HG03025 (cell line): ENCODE measurements around the gene CLPTM1L.

Source experiments
- ATAC-seq: cut with Tn5 transposase; IDR thresholded peaks from one replicate; pipeline ENCODE4 v1.9.1; 2021; ENCODE audit warnings: mild to moderate bottlenecking, moderate library complexity; ENCODE audit not compliant: unreplicated experiment, low FRiP score

CLPTM1L gene

GRCh38 chr5:1344975-1345838, at the start of gene CLPTM1L:
Gene CLPTM1L (minus strand): TSS chr5:1345099. CDS start chr5:1344841, 258 bp downstream.
- ATAC-seq: peak; percentile 54

GRCh38 chr5:1393571-1394501, 48.9 kb upstream of the CLPTM1L start:
- ATAC-seq: no peak

GRCh38 chr5:1392801-1393565, 48.1 kb upstream of the CLPTM1L start:
- no peak for ATAC-seq

GRCh38 chr5:1392261-1392660, 47.4 kb upstream of the CLPTM1L start:
- ATAC-seq: no peak

GRCh38 chr5:1391691-1392090, 46.8 kb upstream of the CLPTM1L start:
- no peak for ATAC-seq

- no peak for ATAC-seq
These were observed 46.1 kb upstream of the CLPTM1L start for GRCh38 chr5:1390861-1391600.

- no peak for ATAC-seq
These were observed 45.4 kb upstream of the CLPTM1L start for GRCh38 chr5:1390333-1390732.

GRCh38 chr5:1388383-1388967, 43.6 kb upstream of the CLPTM1L start:
- ATAC-seq: no peak

GRCh38 chr5:1387876-1388275, 43.0 kb upstream of the CLPTM1L start:
- no peak for ATAC-seq

GRCh38 chr5:1387059-1387755, 42.3 kb upstream of the CLPTM1L start:
- no peak for ATAC-seq

GRCh38 chr5:1386274-1386717, 41.4 kb upstream of the CLPTM1L start:
- peak; percentile 36 for ATAC-seq

- ATAC-seq: peak; percentile 87
These were observed 40.7 kb upstream of the CLPTM1L start for GRCh38 chr5:1385395-1386273.

- ATAC-seq: no peak
These were observed 39.6 kb upstream of the CLPTM1L start for GRCh38 chr5:1384521-1384920.

GRCh38 chr5:1383886-1384401, 39.0 kb upstream of the CLPTM1L start:
- no peak for ATAC-seq

GRCh38 chr5:1383344-1383743, 38.4 kb upstream of the CLPTM1L start:
- no peak for ATAC-seq

- no peak for ATAC-seq
These were observed 37.4 kb upstream of the CLPTM1L start for GRCh38 chr5:1382248-1382700.
